ENCODE data around the gene ARRDC4. TPM values are rescaled to one million over a fixed set of nuclear protein-coding genes. Genes with fewer than 3 reads are reported as not detected.

Gene ARRDC4
- total RNA-seq, 2 experiments from 2014 or later = 3.5 TPM

DNA sequence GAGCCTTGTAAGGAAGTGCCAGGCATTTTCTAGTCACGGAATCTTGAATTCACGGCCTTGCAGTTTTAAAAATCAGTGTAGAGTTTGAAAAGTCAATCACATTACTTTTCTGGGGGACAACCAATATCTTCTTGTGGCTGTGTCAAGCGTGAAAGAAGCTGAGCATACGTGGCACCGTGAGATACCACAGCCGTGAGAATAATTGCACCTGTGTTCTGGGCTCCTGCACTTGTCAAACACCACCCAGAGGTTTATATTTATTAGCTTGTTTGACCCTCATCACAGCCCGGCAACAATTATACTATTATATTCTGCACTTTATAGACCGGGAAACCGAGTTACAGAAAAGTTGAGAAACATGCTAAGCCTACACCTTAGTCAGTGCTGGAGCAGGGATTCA lies 45.2 kb downstream of the ARRDC4 start:
- no peaks in the 10 kb centered on the region for H3K4me1 Mint-ChIP-seq (ENCODE audit: low read depth)
- CTCF ChIA-PET = no interaction called here

GRCh38 chr15:98009169-98009568 lies 48.7 kb downstream of the ARRDC4 start:
- ATAC-seq (ENCODE audit: poor library complexity) = no peak
- Mint-ChIP-seq H3K4me1 (ENCODE audit: low read depth) (no peaks in the 10 kb centered on the region), H3K9me3 (no peaks in the 10 kb centered on the region), H3K27me3 (peaks cover 7% of the 10 kb centered on the region), H3K36me3 (ENCODE audit: low read depth) (no peaks in the 10 kb centered on the region), H3K27ac (no peak overlapping the region), H3K4me3 (no peak overlapping the region)
- H3K4me3 ChIP-seq (ENCODE audit: low read length) = no peak overlapping the region
- TF ChIP-seq CTCF (IDR thresholded peaks at IDR 0.05) = no peak
- DNase-seq = no peak
- intact Hi-C loops (cut with DNase I, micrococcal nuclease) = no loop called here
- CTCF ChIA-PET = no interaction called here
- no peaks in the 10 kb centered on the region for H3K9me3 ChIP-seq (ENCODE audit: control insufficient read depth in 1 of 2, insufficient read depth in 1 of 2, low read length in 2 of 2)
- no peaks in the 10 kb centered on the region for H3K27me3 ChIP-seq (ENCODE audit: control insufficient read depth in 1 of 2, insufficient read depth in 2 of 2, low read length in 2 of 2)
- H3K27ac ChIP-seq (ENCODE audit: low read depth in 1 of 2, low read length in 2 of 2) = no peak overlapping the region
- H3K4me1 ChIP-seq (ENCODE audit: insufficient read depth, low read length) = no peaks in the 10 kb centered on the region
- POLR2A ChIA-PET = no interaction called here
- no peaks in the 10 kb centered on the region for H3K36me3 ChIP-seq (ENCODE audit: insufficient read depth, low read length)

More for the DNA sequence above, 45.2 kb downstream of the ARRDC4 start:
- Mint-ChIP-seq H3K9me3 (no peaks in the 10 kb centered on the region), H3K36me3 (ENCODE audit: low read depth) (no peaks in the 10 kb centered on the region), H3K27ac (no peak overlapping the region), H3K27me3 (peaks cover 4% of the 10 kb centered on the region), H3K4me3 (no peak overlapping the region)
- Histone ChIP-seq H3K27ac (ENCODE audit: low read depth in 1 of 2, low read length in 2 of 2) (no peak overlapping the region), H3K36me3 (ENCODE audit: insufficient read depth, low read length) (no peaks in the 10 kb centered on the region), H3K27me3 (ENCODE audit: control insufficient read depth in 1 of 2, insufficient read depth in 2 of 2, low read length in 2 of 2) (no peaks in the 10 kb centered on the region), H3K4me3 (ENCODE audit: low read length) (no peak overlapping the region), H3K9me3 (ENCODE audit: control insufficient read depth in 1 of 2, insufficient read depth in 1 of 2, low read length in 2 of 2) (peaks cover 0 to 13% of the 10 kb centered on the region in 2 experiments), H3K4me1 (ENCODE audit: insufficient read depth, low read length) (no peaks in the 10 kb centered on the region)
- DNase-seq = no peak
- ATAC-seq (ENCODE audit: poor library complexity) = no peak
- no peak for TF ChIP-seq CTCF (IDR thresholded peaks at IDR 0.05)
- POLR2A ChIA-PET = no interaction called here
- intact Hi-C loops (cut with DNase I, micrococcal nuclease) = no loop called here

- no peaks in the 10 kb centered on the region for H3K27me3 ChIP-seq (ENCODE audit: control insufficient read depth in 1 of 2, insufficient read depth in 2 of 2, low read length in 2 of 2)
- H3K4me1 Mint-ChIP-seq (ENCODE audit: low read depth) = no peaks in the 10 kb centered on the region
- ChIA-PET CTCF (no interaction called here), POLR2A (interaction anchor here (0.6 kb wide), 1 partner anchor 1101 kb away, joined by 4 read pairs; no protein-coding TSS in a partner anchor)
- intact Hi-C loops (cut with DNase I, micrococcal nuclease) = no loop called here
- H3K27ac Mint-ChIP-seq = no peak overlapping the region
- H3K27ac ChIP-seq (ENCODE audit: low read depth in 1 of 2, low read length in 2 of 2) = no peak overlapping the region
- no peaks in the 10 kb centered on the region for H3K4me1 ChIP-seq (ENCODE audit: insufficient read depth, low read length)
- H3K36me3 ChIP-seq (ENCODE audit: insufficient read depth, low read length) = no peaks in the 10 kb centered on the region
- no peak for ATAC-seq (ENCODE audit: poor library complexity)
- DNase-seq = no peak
- no peak for TF ChIP-seq CTCF (IDR thresholded peaks at IDR 0.05)
- peaks cover 10% of the 10 kb centered on the region for H3K27me3 Mint-ChIP-seq
- H3K36me3 Mint-ChIP-seq (ENCODE audit: low read depth) = no peaks in the 10 kb centered on the region
- no peaks in the 10 kb centered on the region for H3K9me3 ChIP-seq (ENCODE audit: control insufficient read depth in 1 of 2, insufficient read depth in 1 of 2, low read length in 2 of 2)
- H3K4me3 ChIP-seq (ENCODE audit: low read length) = no peak overlapping the region
- H3K9me3 Mint-ChIP-seq = no peaks in the 10 kb centered on the region
- H3K4me3 Mint-ChIP-seq = no peak overlapping the region
These were observed 49.5 kb downstream of the ARRDC4 start for GRCh38 chr15:98009971-98010370.
